Tibial nerve (tissue), 4 donors: ENCODE results near the gene ZBTB48. TPM values are rescaled to one million over a fixed set of nuclear protein-coding genes. Genes with fewer than 3 reads are reported as not detected.

Source experiments
- DNase-seq, 2 donors: peaks; one replicate each; pipeline ENCODE4 v3.0.0-alpha.2; 2019; ENCODE audit warnings: low spot score in 2 of 2
- H3K27ac ChIP-seq, 4 donors: fragments of 200-600 bp; sonication (generic) in 3 of 4; one replicate each; pipeline ENCODE4 v1.5.1; 2017 to 2019; ENCODE audit warnings: mild to moderate bottlenecking in 1 of 4
- H3K27me3 ChIP-seq, 2 donors: fragments of 200-600 bp; sonication (generic) in 1 of 2; one replicate each; pipeline versions ENCODE4 v1.5.1 to v1.6.0; 2017 to 2019
- H3K36me3 ChIP-seq, 3 donors: fragments of 200-600 bp; sonication (generic); one replicate each; pipeline ENCODE4 v1.5.1; 2018 to 2019
- H3K4me1 ChIP-seq, 4 donors: fragments of 200-600 bp; sonication (generic) in 3 of 4; one replicate each; pipeline ENCODE4 v1.5.1; 2017 to 2019
- H3K4me3 ChIP-seq, 4 donors: fragments of 200-600 bp; sonication (generic) in 3 of 4; one replicate each; pipeline ENCODE4 v1.5.1; 2017 to 2019; ENCODE audit warnings: mild to moderate bottlenecking in 1 of 4, moderate library complexity in 1 of 4
- H3K9me3 ChIP-seq, 4 donors: fragments of 200-600 bp; sonication (generic) in 3 of 4; one replicate each; pipeline ENCODE4 v1.5.1; 2017 to 2019
- EP300 ChIP-seq, 2 donors: sonication (generic); formaldehyde crosslinking; IDR thresholded peaks; one replicate each; pipeline ENCODE4 v1.6.1; 2017; ENCODE audit warnings: antibody characterized with exemption in 2 of 2, mild to moderate bottlenecking in 1 of 2
- POLR2A ChIP-seq, 2 donors: fragments of 450-650 bp; IDR thresholded peaks; one replicate each; pipeline ENCODE4 v1.6.1; 2017; ENCODE audit warnings: antibody characterized with exemption in 2 of 2, mild to moderate bottlenecking in 2 of 2, moderate library complexity in 2 of 2
- WGBS, 2 donors: methylation state at CpG; one replicate each; pipeline ENCODE4 v1.1.5; 2018; 5-methylcytosine and 5-hydroxymethylcytosine counted together
- total RNA-seq, 4 donors: library from RNA; depleted of rRNA; stranded (reverse); fragments of >200 nt; gene quantifications; one replicate each; pipeline ENCODE4 v1.1.0, GENCODE V29; 2016
- TF ChIP-seq, protein P1 (sequence below), 5 experiments: fragments of 200-600 bp in 3 of 5; fragments of 450-650 bp in 2 of 5; sonication (generic) in 3 of 5; IDR thresholded peaks; one replicate each; pipeline ENCODE4 v1.5.1; 2016 to 2019; ENCODE audit warnings: antibody characterized with exemption in 5 of 5, mild to moderate bottlenecking in 3 of 5, moderate library complexity in 2 of 5

Gene ZBTB48
- total RNA-seq, 4 donors from 2014 or later, result 27.5 to 41.1 (median 33.6) TPM

DNA sequence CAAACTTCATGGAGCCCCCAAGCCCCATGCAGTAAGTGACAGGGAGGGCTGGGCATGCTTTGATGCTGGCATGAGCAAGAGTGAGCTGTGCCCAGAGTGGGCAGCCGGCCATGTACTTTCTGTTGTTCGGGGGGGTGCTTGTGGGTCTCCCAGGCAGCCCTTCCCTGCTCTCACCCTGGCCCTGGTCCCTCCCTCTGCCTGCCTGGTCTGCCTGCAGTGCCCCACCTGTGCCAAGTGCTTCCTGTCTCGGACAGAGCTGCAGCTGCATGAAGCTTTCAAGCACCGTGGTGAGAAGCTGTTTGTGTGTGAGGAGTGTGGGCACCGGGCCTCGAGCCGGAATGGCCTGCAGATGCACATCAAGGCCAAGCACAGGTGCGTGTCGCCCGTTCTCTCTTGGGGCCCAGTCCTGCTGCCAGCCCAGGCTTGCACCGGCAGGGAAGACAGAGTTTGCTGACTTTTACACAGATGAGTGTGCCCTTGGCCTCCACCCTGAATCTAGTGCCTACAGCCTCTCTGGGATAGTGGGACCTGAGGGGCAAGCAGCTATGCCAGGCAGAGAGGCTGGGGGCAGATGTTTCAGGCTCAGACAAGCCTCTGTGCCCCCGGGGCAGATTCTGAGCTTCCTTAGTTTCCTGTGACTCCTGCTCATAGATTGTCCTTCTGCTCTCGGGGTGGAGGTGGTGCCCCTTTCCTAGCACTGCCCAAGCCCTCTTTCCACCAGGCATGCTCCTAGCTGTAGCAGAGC lies 7.6 kb downstream of the ZBTB48 start:
- WGBS, 2 donors, result 67 to 73% methylated on average over 10 to 12 of the region's 13 CpGs
- Histone ChIP-seq H3K4me3 (no peak overlapping the region), H3K27me3 (no peaks in the 10 kb centered on the region), H3K27ac (peak overlapping the region in 1 of 4 donors; percentile 46), H3K4me1 (peaks cover 0 to 54% (median under 1%) of the 10 kb centered on the region in 4 donors), H3K9me3 (no peaks in the 10 kb centered on the region), H3K36me3 (peaks cover 0 to 82% (median 3%) of the 10 kb centered on the region in 3 donors)
- no peak for DNase-seq
- TF ChIP-seq EP300 (IDR thresholded peaks at IDR 0.05), result no peak
- TF ChIP-seq, protein P1, sequence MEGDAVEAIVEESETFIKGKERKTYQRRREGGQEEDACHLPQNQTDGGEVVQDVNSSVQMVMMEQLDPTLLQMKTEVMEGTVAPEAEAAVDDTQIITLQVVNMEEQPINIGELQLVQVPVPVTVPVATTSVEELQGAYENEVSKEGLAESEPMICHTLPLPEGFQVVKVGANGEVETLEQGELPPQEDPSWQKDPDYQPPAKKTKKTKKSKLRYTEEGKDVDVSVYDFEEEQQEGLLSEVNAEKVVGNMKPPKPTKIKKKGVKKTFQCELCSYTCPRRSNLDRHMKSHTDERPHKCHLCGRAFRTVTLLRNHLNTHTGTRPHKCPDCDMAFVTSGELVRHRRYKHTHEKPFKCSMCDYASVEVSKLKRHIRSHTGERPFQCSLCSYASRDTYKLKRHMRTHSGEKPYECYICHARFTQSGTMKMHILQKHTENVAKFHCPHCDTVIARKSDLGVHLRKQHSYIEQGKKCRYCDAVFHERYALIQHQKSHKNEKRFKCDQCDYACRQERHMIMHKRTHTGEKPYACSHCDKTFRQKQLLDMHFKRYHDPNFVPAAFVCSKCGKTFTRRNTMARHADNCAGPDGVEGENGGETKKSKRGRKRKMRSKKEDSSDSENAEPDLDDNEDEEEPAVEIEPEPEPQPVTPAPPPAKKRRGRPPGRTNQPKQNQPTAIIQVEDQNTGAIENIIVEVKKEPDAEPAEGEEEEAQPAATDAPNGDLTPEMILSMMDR (IDR thresholded peaks at IDR 0.05), result no peak
- TF ChIP-seq POLR2A (IDR thresholded peaks at IDR 0.05), result no peak

GRCh38 chr1:6588128-6588892 lies 8.5 kb downstream of the ZBTB48 start:
- no peak overlapping the region for H3K4me3 ChIP-seq
- H3K9me3 ChIP-seq, result no peaks in the 10 kb centered on the region
- TF ChIP-seq, protein P1 (IDR thresholded peaks at IDR 0.05), result no peak
- H3K4me1 ChIP-seq, result peaks cover 0 to 58% (median 0%) of the 10 kb centered on the region in 4 donors
- DNase-seq, result no peak
- no peaks in the 10 kb centered on the region for H3K27me3 ChIP-seq
- H3K36me3 ChIP-seq, result peaks cover 3 to 82% (median 4%) of the 10 kb centered on the region in 3 donors
- no peak overlapping the region for H3K27ac ChIP-seq
- 83 to 91% methylated on average over 19 to 25 of the region's 25 CpGs for WGBS, 2 donors

DNA sequence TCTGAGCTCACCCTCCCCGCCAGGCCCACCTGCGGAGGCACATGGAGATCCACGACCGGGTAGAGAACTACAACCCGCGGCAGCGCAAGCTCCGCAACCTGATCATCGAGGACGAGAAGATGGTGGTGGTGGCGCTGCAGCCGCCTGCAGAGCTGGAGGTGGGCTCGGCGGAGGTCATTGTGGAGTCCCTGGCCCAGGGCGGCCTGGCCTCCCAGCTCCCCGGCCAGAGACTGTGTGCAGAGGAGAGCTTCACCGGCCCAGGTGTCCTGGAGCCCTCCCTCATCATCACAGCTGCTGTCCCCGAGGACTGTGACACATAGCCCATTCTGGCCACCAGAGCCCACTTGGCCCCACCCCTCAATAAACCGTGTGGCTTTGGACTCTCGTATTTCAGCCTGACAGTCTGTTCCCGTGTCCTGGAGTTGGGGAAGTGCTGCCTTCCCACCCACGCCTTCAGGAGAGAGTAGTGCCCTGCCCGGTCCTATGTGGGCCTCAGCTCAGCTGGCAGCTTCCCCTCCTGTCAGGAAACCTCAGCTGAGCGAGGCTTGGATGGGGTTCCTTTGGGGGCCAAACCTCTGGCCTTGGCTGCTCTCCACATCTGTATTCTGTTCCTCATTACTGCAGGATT lies 9.2 kb downstream of the ZBTB48 start:
- WGBS, 2 donors, result 78 to 81% methylated on average over 23 to 24 of the region's 24 CpGs
- no peaks in the 10 kb centered on the region for H3K9me3 ChIP-seq
- DNase-seq, result no peak
- H3K27me3 ChIP-seq, result no peaks in the 10 kb centered on the region
- peaks cover 0 to 61% (median 0%) of the 10 kb centered on the region in 4 donors for H3K4me1 ChIP-seq
- H3K36me3 ChIP-seq, result peaks cover 3 to 89% (median 11%) of the 10 kb centered on the region in 3 donors
- no peak for TF ChIP-seq POLR2A (IDR thresholded peaks at IDR 0.05)
- TF ChIP-seq, protein P1 (IDR thresholded peaks at IDR 0.05), result no peak
- TF ChIP-seq EP300 (IDR thresholded peaks at IDR 0.05), result no peak
- H3K27ac ChIP-seq, result peak overlapping the region in 1 of 4 donors; percentile 39
- no peak overlapping the region for H3K4me3 ChIP-seq

- no peaks in the 10 kb centered on the region for H3K27me3 ChIP-seq
- peaks cover 3 to 100% (median 18%) of the 10 kb centered on the region in 3 donors for H3K36me3 ChIP-seq
- H3K4me3 ChIP-seq, result no peak overlapping the region
- TF ChIP-seq EP300 (IDR thresholded peaks at IDR 0.05), result no peak
- no peak for DNase-seq
- H3K9me3 ChIP-seq, result no peaks in the 10 kb centered on the region
- peaks cover 0 to 61% (median 0%) of the 10 kb centered on the region in 4 donors for H3K4me1 ChIP-seq
- 82 to 85% methylated on average over 7 of the region's 7 CpGs for WGBS, 2 donors
- H3K27ac ChIP-seq, result no peak overlapping the region
Measured at GRCh38 chr1:6590046-6590445, 10.3 kb downstream of the ZBTB48 start.

DNA sequence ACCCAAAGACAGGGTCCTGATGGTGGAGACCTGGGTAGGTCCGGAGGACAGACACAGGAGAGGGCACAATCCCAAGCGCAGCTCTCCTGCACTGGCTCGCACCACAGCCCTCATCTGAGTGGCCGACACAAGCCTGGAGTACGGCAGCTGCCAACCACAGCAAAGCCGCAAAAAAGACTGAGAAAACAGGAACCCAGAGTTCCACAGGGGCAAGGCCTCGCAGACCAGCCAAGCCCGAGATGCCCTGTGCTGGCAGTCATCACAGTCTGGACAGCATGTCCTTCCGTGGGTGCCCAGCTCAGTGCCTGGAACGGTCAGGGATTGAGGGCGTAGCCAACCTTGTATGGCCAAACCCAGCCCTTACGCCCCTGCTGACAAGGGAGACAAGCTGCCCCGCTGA lies 11.4 kb downstream of the ZBTB48 start:
- no peaks in the 10 kb centered on the region for H3K9me3 ChIP-seq
- 66 to 74% methylated on average over 12 to 13 of the region's 13 CpGs for WGBS, 2 donors
- H3K27ac ChIP-seq, result peak overlapping the region in 1 of 4 donors; percentile 13
- H3K4me1 ChIP-seq, result peaks cover 0 to 72% (median 4%) of the 10 kb centered on the region in 4 donors
- peaks cover 3 to 100% (median 27%) of the 10 kb centered on the region in 3 donors for H3K36me3 ChIP-seq
- H3K27me3 ChIP-seq, result no peaks in the 10 kb centered on the region
- TF ChIP-seq EP300 (IDR thresholded peaks at IDR 0.05) (no peak), POLR2A (IDR thresholded peaks at IDR 0.05) (no peak)
- TF ChIP-seq, protein P1 (IDR thresholded peaks at IDR 0.05), result no peak
- H3K4me3 ChIP-seq, result no peak overlapping the region
- DNase-seq, result no peak
